Sigmoid colon (tissue), 7 donors: ENCODE measurements around the gene POLR2B. TPM values are rescaled to one million over a fixed set of nuclear protein-coding genes. Genes with fewer than 3 reads are reported as not detected.
"Not testable (repeated sequence)": the region's sequence is repeated elsewhere in the genome, so short reads cannot be mapped to it uniquely, and the experiment has no call there.

Source experiments
- DNase-seq: peaks from one replicate; pipeline ENCODE4 v3.0.0-alpha.2; 2019
- H3K27ac ChIP-seq, 4 donors: fragments of 200-600 bp; sonication (generic); one replicate each; pipeline ENCODE4 v1.5.1; 2016 to 2019; ENCODE audit warnings: mild to moderate bottlenecking in 1 of 4
- H3K27me3 ChIP-seq, 3 donors: fragments of 200-600 bp; sonication (generic); one replicate each; pipeline ENCODE4 v1.5.1; 2019; ENCODE audit warnings: mild to moderate bottlenecking in 1 of 3
- H3K36me3 ChIP-seq, 4 donors: fragments of 200-600 bp; sonication (generic); one replicate each; pipeline ENCODE4 v1.5.1; 2016 to 2019
- H3K4me1 ChIP-seq, 4 donors: fragments of 200-600 bp; sonication (generic); one replicate each; pipeline ENCODE4 v1.5.1; 2017 to 2019
- H3K4me3 ChIP-seq, 4 donors: fragments of 200-600 bp; sonication (generic); one replicate each; pipeline ENCODE4 v1.5.1; 2017 to 2019; ENCODE audit warnings: mild to moderate bottlenecking in 2 of 4, moderate library complexity in 1 of 4
- H3K9me3 ChIP-seq, 4 donors: fragments of 200-600 bp in 3 of 4; sonication (generic) in 3 of 4; one replicate each; pipeline versions ENCODE4 v1.5.1 to v1.6.1; 2013 to 2019
- EP300 ChIP-seq, 4 donors: sonication (generic); formaldehyde crosslinking; IDR thresholded peaks; one replicate each; pipeline ENCODE4 v1.6.1; 2017; ENCODE audit warnings: antibody characterized with exemption in 4 of 4
- POLR2A ChIP-seq, 2 donors: fragments of 450-650 bp; IDR thresholded peaks; one replicate each; pipeline ENCODE4 v1.6.1; 2016; ENCODE audit warnings: antibody characterized with exemption in 2 of 2, mild to moderate bottlenecking in 2 of 2, moderate library complexity in 2 of 2
- POLR2AphosphoS5 ChIP-seq, 4 donors: sonication (generic); formaldehyde crosslinking; IDR thresholded peaks; one replicate each; pipeline ENCODE4 v1.6.1; 2017; ENCODE audit warnings: antibody characterized with exemption in 4 of 4
- WGBS, 2 donors: extraction: QIAGEN DNeasy Blood & Tissue Kit; methylation state at CpG; one replicate each; pipeline ENCODE4 v1.1.7; 2013; 5-methylcytosine and 5-hydroxymethylcytosine counted together
- intact Hi-C: fragments of 100-400 bp; cut with DNase I; formaldehyde crosslinking; loops from one replicate; pipeline ENCODE4 v1.15.1; 2023
- polyA plus RNA-seq, 3 donors: library from polyadenylated mRNA; stranded (reverse); fragments of 200-250 nt; gene quantifications; one replicate each; pipeline ENCODE4 v1.2.3, GENCODE V29; 2013
- total RNA-seq, 4 donors: library from RNA; depleted of rRNA; stranded (reverse); fragments of >200 nt; gene quantifications; one replicate each; pipeline ENCODE4 v1.1.0, GENCODE V29; 2016
- TF ChIP-seq, protein P1 (sequence below), 4 experiments: fragments of 450-650 bp in 3 of 4; fragments of 200-600 bp in 1 of 4; IDR thresholded peaks; one replicate each; pipeline ENCODE4 v1.5.1; 2016 to 2019; ENCODE audit warnings: antibody characterized with exemption in 4 of 4, mild to moderate bottlenecking in 3 of 4, moderate library complexity in 2 of 4
- donor health status: healthy with polysubstance abuse.
- donor health status: Bipolar disorder and iron deficiency.
- donor health status: healthy.

POLR2B gene
- total and polyA plus RNA-seq, 7 donors: 21.6 to 87.8 (median 57.6) TPM

DNA sequence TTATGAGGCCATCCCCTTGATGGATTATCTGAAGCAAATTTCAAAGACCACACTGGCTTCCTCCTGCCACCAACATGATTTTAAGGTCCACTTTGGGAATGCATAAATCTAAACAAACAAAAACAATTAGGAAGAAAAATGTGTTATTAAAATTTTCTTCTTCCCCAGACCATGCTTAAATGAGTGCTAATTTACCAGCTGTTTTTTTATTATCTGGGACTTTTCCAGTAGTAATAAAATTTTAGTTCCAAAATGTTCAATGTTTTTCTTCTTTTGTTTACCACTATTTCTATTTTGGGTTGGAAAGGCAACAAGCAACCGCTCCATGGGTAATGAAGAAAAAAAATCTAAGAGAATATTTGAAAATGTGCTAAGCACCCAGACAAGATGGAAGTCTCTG lies 62.3 kb downstream of the POLR2B start:
- intact Hi-C loops: no loop called here
- H3K9me3 ChIP-seq: no peaks in the 10 kb centered on the region
- peaks cover 0 to 60% (median 40%) of the 10 kb centered on the region in 4 donors for H3K4me1 ChIP-seq
- no peak overlapping the region for H3K4me3 ChIP-seq
- no peaks in the 10 kb centered on the region for H3K27me3 ChIP-seq
- peak overlapping the region in 2 of 4 donors; percentile 27 to 76 for H3K27ac ChIP-seq
- WGBS, 2 donors: 54 to 65% methylated on average over 1 of the region's 1 CpG
- TF ChIP-seq POLR2AphosphoS5 (IDR thresholded peaks at IDR 0.05): no peak
- no peak for TF ChIP-seq POLR2A (IDR thresholded peaks at IDR 0.05)
- TF ChIP-seq EP300 (IDR thresholded peaks at IDR 0.05): no peak
- TF ChIP-seq, protein P1, sequence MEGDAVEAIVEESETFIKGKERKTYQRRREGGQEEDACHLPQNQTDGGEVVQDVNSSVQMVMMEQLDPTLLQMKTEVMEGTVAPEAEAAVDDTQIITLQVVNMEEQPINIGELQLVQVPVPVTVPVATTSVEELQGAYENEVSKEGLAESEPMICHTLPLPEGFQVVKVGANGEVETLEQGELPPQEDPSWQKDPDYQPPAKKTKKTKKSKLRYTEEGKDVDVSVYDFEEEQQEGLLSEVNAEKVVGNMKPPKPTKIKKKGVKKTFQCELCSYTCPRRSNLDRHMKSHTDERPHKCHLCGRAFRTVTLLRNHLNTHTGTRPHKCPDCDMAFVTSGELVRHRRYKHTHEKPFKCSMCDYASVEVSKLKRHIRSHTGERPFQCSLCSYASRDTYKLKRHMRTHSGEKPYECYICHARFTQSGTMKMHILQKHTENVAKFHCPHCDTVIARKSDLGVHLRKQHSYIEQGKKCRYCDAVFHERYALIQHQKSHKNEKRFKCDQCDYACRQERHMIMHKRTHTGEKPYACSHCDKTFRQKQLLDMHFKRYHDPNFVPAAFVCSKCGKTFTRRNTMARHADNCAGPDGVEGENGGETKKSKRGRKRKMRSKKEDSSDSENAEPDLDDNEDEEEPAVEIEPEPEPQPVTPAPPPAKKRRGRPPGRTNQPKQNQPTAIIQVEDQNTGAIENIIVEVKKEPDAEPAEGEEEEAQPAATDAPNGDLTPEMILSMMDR (IDR thresholded peaks at IDR 0.05): no peak
- DNase-seq: no peak
- peaks cover 0 to 9% (median 5%) of the 10 kb centered on the region in 4 donors for H3K36me3 ChIP-seq

DNA sequence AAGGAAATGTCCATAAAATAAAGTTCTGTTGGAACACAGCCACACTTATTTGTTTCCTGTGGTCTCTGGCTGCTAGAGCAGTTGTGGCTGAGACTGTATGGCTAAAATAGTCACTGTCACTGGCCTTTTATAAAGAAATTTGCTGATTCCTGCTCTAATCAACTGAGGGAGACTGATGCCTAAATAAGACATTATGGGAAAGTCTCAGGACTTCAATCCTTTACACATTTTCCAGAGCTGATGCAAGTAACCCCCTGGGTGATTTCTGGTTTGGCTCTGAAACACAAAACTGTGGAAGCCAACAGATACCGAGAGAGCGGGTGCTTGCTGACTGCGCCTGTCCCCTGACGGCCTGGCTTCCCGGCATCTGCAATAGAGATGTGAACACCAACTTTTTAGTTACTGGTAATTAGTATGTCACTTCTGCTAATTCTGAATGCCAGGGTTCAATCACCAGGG lies 64.0 kb downstream of the POLR2B start:
- TF ChIP-seq POLR2AphosphoS5 (IDR thresholded peaks at IDR 0.05) (peak in 1 of 4 donors; percentile 3), POLR2A (IDR thresholded peaks at IDR 0.05) (no peak)
- Histone ChIP-seq H3K27me3 (no peaks in the 10 kb centered on the region), H3K27ac (peak overlapping the region; percentile 57 to 76 (median 62)), H3K4me3 (no peak overlapping the region), H3K4me1 (peaks cover 0 to 62% (median 39%) of the 10 kb centered on the region in 4 donors), H3K36me3 (peaks cover 0 to 9% (median 5%) of the 10 kb centered on the region in 4 donors), H3K9me3 (no peaks in the 10 kb centered on the region)
- intact Hi-C loops: no loop called here
- no peak for DNase-seq
- 79 to 89% methylated on average over 5 of the region's 5 CpGs for WGBS, 2 donors

DNA sequence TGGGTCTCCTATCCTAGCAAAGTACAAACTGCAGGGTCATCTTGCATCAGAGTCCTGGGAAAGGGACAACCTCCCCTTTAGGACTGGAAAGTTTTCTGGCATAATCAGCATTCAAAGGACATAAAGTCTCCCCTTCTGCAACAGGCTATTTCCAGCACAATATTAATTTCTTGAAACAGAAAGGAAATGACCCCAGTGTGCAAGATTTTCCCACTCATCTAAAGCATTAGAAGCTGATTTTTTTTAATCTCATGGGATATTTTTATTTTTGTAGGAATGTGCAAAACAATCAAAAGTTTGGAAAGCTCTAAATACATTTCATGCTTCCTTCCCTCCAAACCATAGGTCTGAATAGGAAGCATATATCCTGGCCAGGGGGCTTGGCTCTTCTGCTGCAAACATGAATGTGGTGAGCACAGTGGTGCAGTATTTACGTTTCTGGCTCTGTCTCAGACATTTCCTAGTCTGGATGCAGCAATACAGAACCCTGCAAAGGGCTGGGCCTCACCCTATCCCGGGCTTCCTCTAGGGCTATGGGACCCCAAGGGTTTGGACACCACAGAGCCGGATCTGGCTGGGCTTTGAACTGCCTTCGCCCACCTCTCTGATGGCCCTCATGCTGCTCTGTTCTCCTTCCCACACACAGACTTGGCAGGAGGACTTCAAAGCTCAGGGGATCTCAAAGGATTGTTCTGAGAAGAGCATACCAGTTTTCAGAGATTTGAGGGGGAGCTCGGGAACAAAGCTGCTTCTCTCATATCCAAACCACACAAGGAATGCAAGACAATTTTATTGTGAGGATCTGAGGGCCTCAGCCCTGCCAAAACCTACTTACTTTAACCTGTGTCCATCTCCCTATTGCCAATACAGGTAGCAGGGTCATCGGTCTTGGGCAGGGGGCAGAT lies 64.9 kb downstream of the POLR2B start:
- no peaks in the 10 kb centered on the region for H3K9me3 ChIP-seq
- DNase-seq: no peak
- peaks cover 0 to 61% (median 38%) of the 10 kb centered on the region in 4 donors for H3K4me1 ChIP-seq
- WGBS, 2 donors: 68 to 75% methylated on average over 6 of the region's 6 CpGs
- TF ChIP-seq, protein P1 (IDR thresholded peaks at IDR 0.05): no peak
- TF ChIP-seq POLR2AphosphoS5 (IDR thresholded peaks at IDR 0.05): peak in 2 of 4 donors; percentile 15 to 27
- peaks cover 0 to 9% (median 5%) of the 10 kb centered on the region in 4 donors for H3K36me3 ChIP-seq
- H3K27ac ChIP-seq: peak overlapping the region; percentile 57 to 76 (median 62)
- intact Hi-C loops: no loop called here
- H3K4me3 ChIP-seq: no peak overlapping the region
- no peaks in the 10 kb centered on the region for H3K27me3 ChIP-seq

DNA sequence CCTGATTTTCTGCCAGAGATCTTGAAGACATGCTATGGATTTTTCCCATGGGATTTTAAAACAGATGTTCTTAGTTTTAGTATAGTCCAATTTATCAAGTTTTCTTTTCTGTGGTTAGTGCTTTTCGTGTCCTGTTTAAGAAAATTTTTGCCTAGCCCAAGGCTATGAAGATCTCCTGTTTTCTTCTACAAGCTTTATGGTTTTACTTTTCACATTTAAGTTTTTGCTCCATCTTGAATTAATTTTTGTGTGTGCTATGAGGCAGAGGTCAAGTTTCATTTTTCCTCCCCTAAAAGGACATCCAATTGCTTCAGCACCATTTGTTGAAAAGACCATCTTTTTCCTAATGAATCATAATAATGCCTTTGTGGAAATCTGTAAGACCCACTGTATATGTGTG lies 65.6 kb downstream of the POLR2B start:
- intact Hi-C loops: no loop called here
- Histone ChIP-seq H3K27me3 (no peaks in the 10 kb centered on the region), H3K4me3 (no peak overlapping the region), H3K27ac (peak overlapping the region; percentile 57 to 76 (median 62)), H3K9me3 (no peaks in the 10 kb centered on the region), H3K36me3 (peaks cover 0 to 9% (median 5%) of the 10 kb centered on the region in 4 donors), H3K4me1 (peaks cover 0 to 68% (median 45%) of the 10 kb centered on the region in 4 donors)
- 82 to 83% methylated on average over 1 of the region's 1 CpG for WGBS, 2 donors
- no peak for TF ChIP-seq EP300 (IDR thresholded peaks at IDR 0.05)
- TF ChIP-seq, protein P1 (IDR thresholded peaks at IDR 0.05): no peak
- no peak for TF ChIP-seq POLR2AphosphoS5 (IDR thresholded peaks at IDR 0.05)
- no peak for TF ChIP-seq POLR2A (IDR thresholded peaks at IDR 0.05)
- DNase-seq: no peak

DNA sequence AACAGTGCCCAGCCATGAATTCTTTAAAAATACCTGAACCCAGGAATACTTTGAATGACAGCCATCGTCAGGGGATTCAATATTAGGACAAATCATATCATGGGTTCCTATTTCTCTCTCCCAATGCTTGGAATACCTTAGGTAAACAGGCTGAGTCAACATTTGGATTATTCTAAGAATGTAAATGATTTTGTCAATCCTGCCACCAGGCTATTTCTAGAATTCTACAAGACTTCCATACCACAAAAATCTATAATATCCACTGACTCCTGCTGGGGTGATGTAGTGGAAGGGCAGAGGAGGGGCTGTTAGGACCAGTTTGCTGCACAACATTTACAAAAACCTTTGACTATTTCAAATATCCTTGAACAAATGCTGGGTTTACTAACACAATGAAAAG lies 66.3 kb downstream of the POLR2B start:
- Histone ChIP-seq H3K27me3 (no peaks in the 10 kb centered on the region), H3K36me3 (peaks cover 0 to 8% (median 5%) of the 10 kb centered on the region in 4 donors), H3K9me3 (no peaks in the 10 kb centered on the region), H3K4me3 (no peak overlapping the region), H3K27ac (peak overlapping the region; percentile 4 to 76 (median 44)), H3K4me1 (peaks cover 0 to 75% (median 50%) of the 10 kb centered on the region in 4 donors)
- WGBS, 2 donors: 85 to 95% methylated on average over 1 of the region's 1 CpG
- intact Hi-C loops: no loop called here
- TF ChIP-seq POLR2A (IDR thresholded peaks at IDR 0.05) (no peak), POLR2AphosphoS5 (IDR thresholded peaks at IDR 0.05) (no peak), EP300 (IDR thresholded peaks at IDR 0.05) (no peak)
- TF ChIP-seq, protein P1 (IDR thresholded peaks at IDR 0.05): no peak
- no peak for DNase-seq

DNA sequence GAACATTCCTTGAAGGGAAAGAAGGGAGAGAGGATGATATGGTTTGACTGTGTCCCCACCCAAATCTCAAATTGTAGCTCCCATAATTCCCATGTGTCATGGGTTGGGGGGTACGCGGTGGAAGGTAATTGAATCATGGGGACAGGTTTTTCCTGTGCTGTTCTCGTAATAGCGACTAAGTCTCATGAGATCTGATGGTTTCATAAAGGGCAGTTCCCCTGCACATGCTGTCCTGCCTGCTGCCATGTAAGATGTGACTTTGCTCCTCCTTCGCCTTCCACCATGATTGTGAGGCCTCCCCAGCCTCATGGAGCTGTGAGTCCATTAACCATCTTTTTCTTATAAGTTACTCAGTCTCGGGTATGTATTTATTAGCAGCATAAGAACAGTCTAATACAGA lies 68.3 kb downstream of the POLR2B start:
- H3K27me3 ChIP-seq, H3K4me3 ChIP-seq, H3K36me3 ChIP-seq, DNase-seq, intact Hi-C loops, H3K9me3 ChIP-seq: not testable (repeated sequence)
- Histone ChIP-seq H3K27ac (peak overlapping the region in 1 of 4 donors; percentile 76), H3K4me1 (peaks cover 0 to 74% (median 50%) of the 10 kb centered on the region in 4 donors)
- 95 to 97% methylated on average over 6 of the region's 6 CpGs for WGBS, 2 donors
